ENCODE results near the gene AKAP17A.
A peak's percentile ranks its signal among the peaks of the same experiment; 100 is the strongest.

DNA sequence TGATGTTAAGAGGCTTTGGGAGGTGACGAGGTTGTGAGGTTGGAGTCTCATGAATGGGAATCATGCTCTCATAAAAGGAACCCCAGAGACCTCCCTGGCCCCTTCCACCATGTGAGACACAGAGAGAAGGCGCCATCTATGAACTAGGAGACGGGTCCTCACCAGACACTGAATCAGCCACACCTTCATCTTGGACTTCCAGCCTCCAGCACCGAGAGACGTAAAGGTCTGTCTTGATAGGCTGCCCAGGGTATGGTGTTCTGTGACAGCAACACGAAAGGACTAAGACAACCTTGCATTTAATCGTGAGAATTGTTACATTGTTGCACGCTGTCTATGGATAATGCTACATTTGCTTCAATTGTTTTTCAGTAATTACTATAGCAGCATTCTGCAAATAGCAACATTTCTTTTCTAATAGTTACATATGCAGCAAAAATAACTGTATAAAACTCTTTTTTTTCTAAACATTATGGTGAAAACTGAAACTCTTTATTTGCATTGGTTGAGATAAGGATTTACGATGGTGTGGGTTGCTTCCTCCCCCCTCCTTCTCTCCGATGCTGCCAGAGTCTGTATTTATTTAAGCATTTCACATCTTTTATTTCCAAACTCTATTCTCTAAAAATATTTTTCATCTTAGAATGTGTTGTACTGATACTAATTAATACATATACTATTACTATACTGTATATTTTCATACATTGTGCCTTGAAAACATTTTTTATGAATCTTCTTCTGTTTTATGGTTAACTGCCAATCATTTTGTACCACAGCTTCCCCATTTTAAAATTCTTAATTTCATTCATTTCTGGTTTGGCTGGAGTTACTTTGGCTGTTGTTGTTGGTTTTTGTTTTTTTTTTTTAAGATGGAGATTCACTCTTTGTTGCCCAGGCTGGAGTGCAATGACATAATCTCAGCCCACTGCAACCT is 26.4 kb upstream of the AKAP17A start:
- TF ChIP-seq FOXA1 (IDR thresholded peaks at IDR 0.05) (no peak), SP1 (IDR thresholded peaks at IDR 0.05) (no peak), TARDBP (IDR thresholded peaks at IDR 0.05) (no peak), NFRKB (IDR thresholded peaks at IDR 0.05) (no peak), FOXK2 (IDR thresholded peaks at IDR 0.05) (no peak), CTBP1 (IDR thresholded peaks at IDR 0.05; ENCODE audit: borderline replicate concordance) (no peak), SUZ12 (IDR thresholded peaks at IDR 0.05) (no peak), ELF4 (IDR thresholded peaks at IDR 0.05) (no peak), L3MBTL2 (conservative IDR thresholded peaks at IDR 0.05) (no peak), FOXM1 (IDR thresholded peaks at IDR 0.05; ENCODE audit: borderline replicate concordance) (no peak), ARNT (IDR thresholded peaks at IDR 0.05) (no peak), ZNF384 (IDR thresholded peaks at IDR 0.05) (no peak)
- TF ChIP-seq, protein P1, sequence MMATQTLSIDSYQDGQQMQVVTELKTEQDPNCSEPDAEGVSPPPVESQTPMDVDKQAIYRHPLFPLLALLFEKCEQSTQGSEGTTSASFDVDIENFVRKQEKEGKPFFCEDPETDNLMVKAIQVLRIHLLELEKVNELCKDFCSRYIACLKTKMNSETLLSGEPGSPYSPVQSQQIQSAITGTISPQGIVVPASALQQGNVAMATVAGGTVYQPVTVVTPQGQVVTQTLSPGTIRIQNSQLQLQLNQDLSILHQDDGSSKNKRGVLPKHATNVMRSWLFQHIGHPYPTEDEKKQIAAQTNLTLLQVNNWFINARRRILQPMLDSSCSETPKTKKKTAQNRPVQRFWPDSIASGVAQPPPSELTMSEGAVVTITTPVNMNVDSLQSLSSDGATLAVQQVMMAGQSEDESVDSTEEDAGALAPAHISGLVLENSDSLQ (IDR thresholded peaks at IDR 0.05) = peak; percentile 38; the same call in 1 of the 2 replicates
